GM10266 (cell line): ENCODE results near the gene FOXP1.

ENCODE experiments used
- DNase-seq: peaks from one replicate; pipeline ENCODE4 v3.0.0; 2012; ENCODE audit errors: extremely low spot score
- CTCF ChIP-seq: IDR thresholded peaks from 2 replicates; pipeline ENCODE4 v1.5.1; 2012; ENCODE audit warnings: mild to moderate bottlenecking, low read depth; ENCODE audit not compliant: control insufficient read depth, insufficient read depth; ENCODE audit errors: missing control alignments

FOXP1 gene

GRCh38 chr3:70990185-70990584 lies 593.3 kb downstream of the FOXP1 start:
- TF ChIP-seq CTCF, result no peak
- no peak for DNase-seq

GRCh38 chr3:70989174-70989573 lies 594.4 kb downstream of the FOXP1 start:
- TF ChIP-seq CTCF, result no peak
- DNase-seq, result no peak

GRCh38 chr3:70988111-70988510 lies 595.4 kb downstream of the FOXP1 start:
- no peak for DNase-seq
- no peak for TF ChIP-seq CTCF

GRCh38 chr3:70985572-70985971 lies 598.0 kb downstream of the FOXP1 start:
- no peak for TF ChIP-seq CTCF
- no peak for DNase-seq

- DNase-seq, result no peak
- TF ChIP-seq CTCF, result no peak
Measured at GRCh38 chr3:70984776-70985482, 598.6 kb downstream of the FOXP1 start.

GRCh38 chr3:70982700-70983140 lies 600.8 kb downstream of the FOXP1 start:
- peak; percentile 33 for DNase-seq

GRCh38 chr3:70982284-70982683 lies 601.2 kb downstream of the FOXP1 start:
- no peak for DNase-seq
- TF ChIP-seq CTCF, result no peak

More at GRCh38 chr3:70982700-70983140, 600.8 kb downstream of the FOXP1 start:
- TF ChIP-seq CTCF, result no peak
